Measurements from ENCODE around the gene CRELD1. TPM values are rescaled to one million over a fixed set of nuclear protein-coding genes. Genes with fewer than 3 reads are reported as not detected.

CRELD1 gene
- total and polyA plus RNA-seq, 2 donors from 2014 or later = 43.2 to 56.7 TPM

GRCh38 chr3:9909221-9910013 is 24.2 kb upstream of the CRELD1 start:
- intact Hi-C loops (cut with DNase I) = no loop called here
- TF ChIP-seq, protein P1, sequence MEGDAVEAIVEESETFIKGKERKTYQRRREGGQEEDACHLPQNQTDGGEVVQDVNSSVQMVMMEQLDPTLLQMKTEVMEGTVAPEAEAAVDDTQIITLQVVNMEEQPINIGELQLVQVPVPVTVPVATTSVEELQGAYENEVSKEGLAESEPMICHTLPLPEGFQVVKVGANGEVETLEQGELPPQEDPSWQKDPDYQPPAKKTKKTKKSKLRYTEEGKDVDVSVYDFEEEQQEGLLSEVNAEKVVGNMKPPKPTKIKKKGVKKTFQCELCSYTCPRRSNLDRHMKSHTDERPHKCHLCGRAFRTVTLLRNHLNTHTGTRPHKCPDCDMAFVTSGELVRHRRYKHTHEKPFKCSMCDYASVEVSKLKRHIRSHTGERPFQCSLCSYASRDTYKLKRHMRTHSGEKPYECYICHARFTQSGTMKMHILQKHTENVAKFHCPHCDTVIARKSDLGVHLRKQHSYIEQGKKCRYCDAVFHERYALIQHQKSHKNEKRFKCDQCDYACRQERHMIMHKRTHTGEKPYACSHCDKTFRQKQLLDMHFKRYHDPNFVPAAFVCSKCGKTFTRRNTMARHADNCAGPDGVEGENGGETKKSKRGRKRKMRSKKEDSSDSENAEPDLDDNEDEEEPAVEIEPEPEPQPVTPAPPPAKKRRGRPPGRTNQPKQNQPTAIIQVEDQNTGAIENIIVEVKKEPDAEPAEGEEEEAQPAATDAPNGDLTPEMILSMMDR (IDR thresholded peaks at IDR 0.05; ENCODE audit: borderline replicate concordance, extremely low read depth, insufficient read depth) = no peak
- Histone ChIP-seq H3K27me3 (ENCODE audit: control insufficient read depth, insufficient read depth, low read length) (no peaks in the 10 kb centered on the region), H3K9ac (ENCODE audit: low read length in 3 of 3) (no peak overlapping the region), H3K9me3 (ENCODE audit: control insufficient read depth in 2 of 3, insufficient read depth in 1 of 3, low read length in 3 of 3) (no peaks in the 10 kb centered on the region), H3K36me3 (ENCODE audit: control insufficient read depth in 2 of 3, insufficient read depth in 3 of 3, low read length in 3 of 3) (no peaks in the 10 kb centered on the region), H3K4me1 (ENCODE audit: control insufficient read depth in 2 of 3, insufficient read depth in 2 of 3, low read depth in 1 of 3, low read length in 3 of 3) (peaks cover 0 to 12% (median 8%) of the 10 kb centered on the region in 3 donors), H3K27ac (ENCODE audit: low read depth in 2 of 2, low read length in 2 of 2) (no peak overlapping the region), H3K4me3 (ENCODE audit: low read length in 3 of 3) (no peak overlapping the region)
- DNase-seq = no peak
- no peak for FAIRE-seq

DNA sequence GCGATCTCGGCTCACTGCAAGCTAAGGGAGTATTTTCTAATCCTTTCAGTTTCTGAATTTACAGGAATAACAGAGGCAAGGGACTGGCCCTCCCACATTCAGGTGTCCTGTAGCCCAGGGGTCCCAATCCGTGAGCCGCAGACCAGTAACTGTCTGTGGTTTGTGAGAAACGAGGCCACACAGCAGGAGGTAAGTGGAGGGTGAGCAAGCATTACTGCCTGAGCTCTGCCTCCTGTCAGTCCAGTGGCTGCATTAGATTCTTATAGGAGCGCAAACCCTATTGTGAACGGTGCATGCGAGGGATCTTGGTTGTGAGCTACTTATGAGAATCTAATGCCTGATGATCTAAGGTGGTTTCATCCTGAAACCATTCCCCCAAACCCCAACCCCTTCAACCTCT is 21.8 kb upstream of the CRELD1 start:
- no peaks in the 10 kb centered on the region for H3K27me3 ChIP-seq (ENCODE audit: control insufficient read depth, insufficient read depth, low read length)
- TF ChIP-seq, protein P1 (IDR thresholded peaks at IDR 0.05; ENCODE audit: borderline replicate concordance, extremely low read depth, insufficient read depth) = no peak
- H3K9ac ChIP-seq (ENCODE audit: low read length in 3 of 3) = no peak overlapping the region
- H3K4me3 ChIP-seq (ENCODE audit: low read length in 3 of 3) = no peak overlapping the region
- peaks cover 0 to 25% (median 12%) of the 10 kb centered on the region in 3 donors for H3K4me1 ChIP-seq (ENCODE audit: control insufficient read depth in 2 of 3, insufficient read depth in 2 of 3, low read depth in 1 of 3, low read length in 3 of 3)
- intact Hi-C loops (cut with DNase I) = no loop called here
- no peak overlapping the region for H3K27ac ChIP-seq (ENCODE audit: low read depth in 2 of 2, low read length in 2 of 2)
- no peaks in the 10 kb centered on the region for H3K36me3 ChIP-seq (ENCODE audit: control insufficient read depth in 2 of 3, insufficient read depth in 3 of 3, low read length in 3 of 3)
- H3K9me3 ChIP-seq (ENCODE audit: control insufficient read depth in 2 of 3, insufficient read depth in 1 of 3, low read length in 3 of 3) = no peaks in the 10 kb centered on the region
- DNase-seq = no peak
- no peak for FAIRE-seq

DNA sequence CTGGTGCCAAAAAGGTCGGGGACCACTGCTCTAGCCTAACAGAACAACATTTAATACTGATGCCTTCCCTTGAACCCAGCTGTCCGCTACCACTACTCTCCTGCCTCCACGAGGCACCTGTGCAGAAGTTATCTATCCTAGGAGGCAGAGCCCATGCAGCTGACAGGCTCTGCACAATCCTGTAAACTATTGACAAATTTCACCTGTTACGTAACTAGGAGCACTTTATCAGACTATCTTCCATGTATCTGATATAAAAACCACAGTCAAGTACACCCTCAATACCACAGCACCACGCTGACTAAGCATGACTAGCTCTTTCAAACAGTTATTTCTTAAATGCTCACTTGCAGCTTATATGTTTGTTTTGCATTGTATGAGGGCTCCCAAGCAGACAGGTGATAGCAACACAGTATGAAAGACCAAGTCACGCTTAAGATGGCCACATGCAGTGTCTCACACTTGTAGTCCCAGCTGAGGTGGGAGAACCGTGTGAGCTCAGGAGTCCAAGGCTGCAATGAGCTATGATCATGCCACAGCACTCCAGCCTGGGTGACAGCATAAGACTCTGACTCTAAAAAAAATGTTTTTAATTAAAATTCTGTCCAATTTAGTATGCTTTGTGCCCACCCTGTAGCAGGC is 21.2 kb upstream of the CRELD1 start:
- intact Hi-C loops (cut with DNase I) = no loop called here

More for the DNA sequence above, 21.2 kb upstream of the CRELD1 start:
- DNase-seq = no peak
- H3K36me3 ChIP-seq (ENCODE audit: control insufficient read depth in 2 of 3, insufficient read depth in 3 of 3, low read length in 3 of 3) = no peaks in the 10 kb centered on the region
- no peak overlapping the region for H3K27ac ChIP-seq (ENCODE audit: low read depth in 2 of 2, low read length in 2 of 2)
- FAIRE-seq = no peak
- no peak overlapping the region for H3K9ac ChIP-seq (ENCODE audit: low read length in 3 of 3)
- H3K4me3 ChIP-seq (ENCODE audit: low read length in 3 of 3) = no peak overlapping the region
- TF ChIP-seq, protein P1 (IDR thresholded peaks at IDR 0.05; ENCODE audit: borderline replicate concordance, extremely low read depth, insufficient read depth) = no peak
- no peaks in the 10 kb centered on the region for H3K9me3 ChIP-seq (ENCODE audit: control insufficient read depth in 2 of 3, insufficient read depth in 1 of 3, low read length in 3 of 3)
- H3K4me1 ChIP-seq (ENCODE audit: control insufficient read depth in 2 of 3, insufficient read depth in 2 of 3, low read depth in 1 of 3, low read length in 3 of 3) = peaks cover 0 to 28% (median 12%) of the 10 kb centered on the region in 3 donors
- no peaks in the 10 kb centered on the region for H3K27me3 ChIP-seq (ENCODE audit: control insufficient read depth, insufficient read depth, low read length)

Measured in kidney (tissue), 14 donors.